Thoracic aorta (tissue), 2 donors: ENCODE data around the gene ACACA. TPM values are rescaled to one million over a fixed set of nuclear protein-coding genes. Genes with fewer than 3 reads are reported as not detected.

Experiments
- ATAC-seq: fragments of 150-250 bp; one replicate; pipeline ENCODE4 v1.8.0; 2017; ENCODE audit warnings: low read depth; ENCODE audit not compliant: insufficient number of reproducible peaks, low FRiP score
- DNase-seq: peaks from one replicate; pipeline ENCODE4 v3.0.0-alpha.2; 2020; ENCODE audit warnings: low spot score
- H3K27ac ChIP-seq, 2 donors: fragments of 200-600 bp; sonication (generic); 1 replicate in 1 of 2; 2 replicates in 1 of 2; pipeline ENCODE4 v1.5.1; 2016; ENCODE audit warnings: mild to moderate bottlenecking in 2 of 2, moderate library complexity in 2 of 2
- H3K27me3 ChIP-seq: fragments of 200-600 bp; sonication (generic); replicated peaks from 2 replicates; pipeline ENCODE4 v1.6.0; 2016; ENCODE audit warnings: mild to moderate bottlenecking; ENCODE audit not compliant: insufficient read depth
- H3K36me3 ChIP-seq: fragments of 200-600 bp; sonication (generic); one replicate; pipeline ENCODE4 v1.5.1; 2016
- H3K4me1 ChIP-seq, 2 donors: fragments of 200-600 bp; sonication (generic); 1 replicate in 1 of 2; 2 replicates in 1 of 2; pipeline versions ENCODE4 v1.5.1 to v1.6.0; 2016; ENCODE audit warnings: low read depth in 2 of 2, mild to moderate bottlenecking in 1 of 2; ENCODE audit not compliant: control insufficient read depth in 1 of 2
- H3K4me3 ChIP-seq: fragments of 200-600 bp; sonication (generic); 2 replicates; pipeline ENCODE4 v1.5.1; 2016; ENCODE audit warnings: mild to moderate bottlenecking
- H3K9me3 ChIP-seq: fragments of 200-600 bp; sonication (generic); 2 replicates; pipeline ENCODE4 v1.5.1; 2016
- total RNA-seq, 2 donors: library from RNA; depleted of rRNA; stranded (reverse); fragments of >200 nt; gene quantifications; one replicate each; pipeline versions ENCODE4 v1.1.0 to v1.2.3, GENCODE V29; 2016
- TF ChIP-seq, protein P1 (sequence below): fragments of 200-600 bp; sonication (generic); IDR thresholded peaks from one replicate; pipeline ENCODE4 v1.5.1; 2019; ENCODE audit warnings: antibody characterized with exemption

Gene ACACA
- total RNA-seq, 2 donors from 2014 or later, result 20.7 to 34.0 TPM

DNA sequence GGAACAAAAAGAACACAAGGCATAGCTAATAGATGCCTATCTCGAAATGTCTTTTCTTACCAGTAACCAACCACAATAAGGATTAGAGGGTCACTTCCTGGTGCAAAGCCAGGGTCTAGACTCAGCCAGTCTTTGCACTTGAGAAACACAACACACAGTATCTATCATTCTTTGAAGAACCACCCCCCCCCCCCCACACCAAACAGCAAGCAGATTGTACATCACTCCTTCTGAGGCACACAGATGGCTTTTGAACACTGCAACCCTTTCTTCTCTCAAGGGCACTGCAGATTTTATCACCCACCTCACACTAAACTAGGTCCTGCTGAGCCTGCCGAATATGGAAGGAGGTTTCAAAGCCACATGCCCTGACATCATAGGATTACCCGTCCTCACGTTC lies 312.2 kb downstream of the ACACA start:
- no peak for ATAC-seq
- Histone ChIP-seq H3K27me3 (no peaks in the 10 kb centered on the region), H3K27ac (no peak overlapping the region)

DNA sequence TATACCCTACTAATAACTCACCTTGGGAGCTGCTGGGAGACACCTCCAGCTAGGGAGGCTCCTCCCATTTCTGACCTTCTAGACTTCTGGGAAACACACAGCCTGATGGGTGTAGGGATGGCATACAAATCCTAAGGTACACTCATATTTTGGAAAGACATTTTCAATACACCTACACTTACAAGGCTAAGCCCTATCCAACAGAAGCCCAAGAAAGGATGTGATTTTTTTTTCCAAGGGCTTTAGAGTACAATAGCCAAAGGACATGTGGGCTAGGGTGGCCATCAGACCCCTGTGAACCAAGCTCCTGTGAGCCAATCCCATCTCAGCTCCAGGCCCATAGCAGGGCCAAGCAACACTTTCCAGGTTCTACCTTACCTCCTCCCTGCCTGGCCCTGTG lies 313.9 kb downstream of the ACACA start:
- DNase-seq (no peak), ATAC-seq (no peak)
- H3K4me3 ChIP-seq, result no peak overlapping the region
- no peak overlapping the region for H3K27ac ChIP-seq
- H3K9me3 ChIP-seq, result no peaks in the 10 kb centered on the region
- H3K4me1 ChIP-seq, result no peaks in the 10 kb centered on the region
- H3K27me3 ChIP-seq, result no peaks in the 10 kb centered on the region
- peaks cover 21% of the 10 kb centered on the region for H3K36me3 ChIP-seq
- TF ChIP-seq, protein P1, sequence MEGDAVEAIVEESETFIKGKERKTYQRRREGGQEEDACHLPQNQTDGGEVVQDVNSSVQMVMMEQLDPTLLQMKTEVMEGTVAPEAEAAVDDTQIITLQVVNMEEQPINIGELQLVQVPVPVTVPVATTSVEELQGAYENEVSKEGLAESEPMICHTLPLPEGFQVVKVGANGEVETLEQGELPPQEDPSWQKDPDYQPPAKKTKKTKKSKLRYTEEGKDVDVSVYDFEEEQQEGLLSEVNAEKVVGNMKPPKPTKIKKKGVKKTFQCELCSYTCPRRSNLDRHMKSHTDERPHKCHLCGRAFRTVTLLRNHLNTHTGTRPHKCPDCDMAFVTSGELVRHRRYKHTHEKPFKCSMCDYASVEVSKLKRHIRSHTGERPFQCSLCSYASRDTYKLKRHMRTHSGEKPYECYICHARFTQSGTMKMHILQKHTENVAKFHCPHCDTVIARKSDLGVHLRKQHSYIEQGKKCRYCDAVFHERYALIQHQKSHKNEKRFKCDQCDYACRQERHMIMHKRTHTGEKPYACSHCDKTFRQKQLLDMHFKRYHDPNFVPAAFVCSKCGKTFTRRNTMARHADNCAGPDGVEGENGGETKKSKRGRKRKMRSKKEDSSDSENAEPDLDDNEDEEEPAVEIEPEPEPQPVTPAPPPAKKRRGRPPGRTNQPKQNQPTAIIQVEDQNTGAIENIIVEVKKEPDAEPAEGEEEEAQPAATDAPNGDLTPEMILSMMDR, result no peak

More for the DNA sequence above, 312.2 kb downstream of the ACACA start:
- Histone ChIP-seq H3K9me3 (no peaks in the 10 kb centered on the region), H3K4me3 (no peak overlapping the region), H3K4me1 (no peaks in the 10 kb centered on the region), H3K36me3 (peaks cover 18% of the 10 kb centered on the region)
- TF ChIP-seq, protein P1, result no peak
- no peak for DNase-seq

DNA sequence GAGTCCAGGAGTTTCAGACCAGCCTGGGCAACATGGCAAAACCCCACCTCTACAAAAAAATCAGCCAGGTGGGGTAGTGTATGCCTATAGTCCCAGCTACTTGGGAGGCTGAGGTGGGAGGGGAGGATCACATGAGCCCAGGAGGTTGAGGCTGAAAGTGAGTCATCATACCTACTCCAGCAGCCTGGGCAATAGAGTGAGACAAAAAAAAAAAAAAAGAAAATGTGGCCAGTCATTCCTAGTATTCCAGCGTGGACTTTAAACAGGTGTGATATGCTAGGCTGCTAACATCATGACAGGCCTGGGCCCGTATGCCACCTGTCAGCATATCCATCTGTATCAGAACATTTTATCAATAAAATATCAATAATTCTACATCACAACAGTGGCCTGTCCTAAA lies 314.6 kb downstream of the ACACA start:
- H3K9me3 ChIP-seq, result no peaks in the 10 kb centered on the region
- TF ChIP-seq, protein P1, result no peak
- no peaks in the 10 kb centered on the region for H3K4me1 ChIP-seq
- H3K27me3 ChIP-seq, result no peaks in the 10 kb centered on the region
- DNase-seq (no peak), ATAC-seq (no peak)
- peaks cover 24% of the 10 kb centered on the region for H3K36me3 ChIP-seq
- no peak overlapping the region for H3K4me3 ChIP-seq
- H3K27ac ChIP-seq, result no peak overlapping the region

DNA sequence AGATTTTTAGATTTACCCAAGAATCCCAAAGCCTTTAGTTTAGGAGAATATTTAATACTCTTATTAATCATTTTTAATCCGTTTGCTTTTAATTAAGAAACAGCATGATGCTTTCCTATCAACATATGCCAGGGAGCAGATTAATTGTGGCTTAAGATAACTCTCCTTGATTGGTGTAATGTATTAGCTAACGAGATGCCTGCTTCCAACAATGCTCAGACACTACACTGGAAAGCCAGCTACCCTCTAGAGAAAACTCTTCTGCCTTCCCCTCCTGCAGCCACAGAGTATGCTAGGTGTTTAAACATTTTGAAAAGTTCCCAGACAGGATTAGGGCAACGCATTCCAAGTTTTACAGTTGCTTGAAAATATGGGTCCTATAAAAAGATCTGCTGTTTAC lies 315.7 kb downstream of the ACACA start:
- DNase-seq (no peak), ATAC-seq (no peak)
- no peak overlapping the region for H3K27ac ChIP-seq
- TF ChIP-seq, protein P1, result no peak
- H3K4me1 ChIP-seq, result no peaks in the 10 kb centered on the region
- no peaks in the 10 kb centered on the region for H3K27me3 ChIP-seq
- no peak overlapping the region for H3K4me3 ChIP-seq
- H3K9me3 ChIP-seq, result no peaks in the 10 kb centered on the region
- peaks cover 18% of the 10 kb centered on the region for H3K36me3 ChIP-seq

DNA sequence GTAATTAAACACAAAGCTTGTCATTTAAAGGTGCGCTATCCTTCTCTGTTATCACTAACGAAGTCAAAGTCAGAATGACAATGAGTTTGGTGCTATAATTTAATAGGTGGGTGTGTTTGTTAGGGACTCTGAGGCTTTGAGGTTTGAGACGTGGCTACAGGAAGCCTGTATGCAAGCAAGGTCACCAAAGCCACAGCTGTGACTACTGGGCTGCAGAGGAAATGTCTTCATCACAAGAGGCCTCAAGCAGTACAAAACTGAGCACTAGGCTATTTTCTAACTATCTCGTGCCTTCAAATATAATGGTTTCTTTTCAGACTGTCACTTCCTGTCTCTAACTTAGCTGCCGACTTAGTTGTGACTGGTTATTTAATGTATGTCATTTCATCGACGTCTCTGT lies 316.7 kb downstream of the ACACA start:
- DNase-seq (no peak), ATAC-seq (no peak)
- peaks cover 15% of the 10 kb centered on the region for H3K36me3 ChIP-seq
- no peaks in the 10 kb centered on the region for H3K9me3 ChIP-seq
- H3K4me1 ChIP-seq, result no peaks in the 10 kb centered on the region
- TF ChIP-seq, protein P1, result no peak
- H3K27ac ChIP-seq, result no peak overlapping the region
- no peaks in the 10 kb centered on the region for H3K27me3 ChIP-seq
- no peak overlapping the region for H3K4me3 ChIP-seq
